NCI-H2171 (cell line): Measurements from ENCODE around the gene APLP1.
"Not testable (repeated sequence)": the region's sequence is repeated elsewhere in the genome, so short reads cannot be mapped to it uniquely, and the experiment has no call there.

Experiments used
- DNase-seq: peaks from one replicate; lab custom pipeline; 2025; lab: John Stamatoyannopoulos, UW

APLP1 gene

GRCh38 chr19:35904311-35905068, 36.1 kb downstream of the APLP1 start:
- DNase-seq: no peak

- no peak for DNase-seq
Measured at GRCh38 chr19:35905178-35905727, 36.9 kb downstream of the APLP1 start.

GRCh38 chr19:35907377-35907745, 39.0 kb downstream of the APLP1 start:
- no peak for DNase-seq

DNA sequence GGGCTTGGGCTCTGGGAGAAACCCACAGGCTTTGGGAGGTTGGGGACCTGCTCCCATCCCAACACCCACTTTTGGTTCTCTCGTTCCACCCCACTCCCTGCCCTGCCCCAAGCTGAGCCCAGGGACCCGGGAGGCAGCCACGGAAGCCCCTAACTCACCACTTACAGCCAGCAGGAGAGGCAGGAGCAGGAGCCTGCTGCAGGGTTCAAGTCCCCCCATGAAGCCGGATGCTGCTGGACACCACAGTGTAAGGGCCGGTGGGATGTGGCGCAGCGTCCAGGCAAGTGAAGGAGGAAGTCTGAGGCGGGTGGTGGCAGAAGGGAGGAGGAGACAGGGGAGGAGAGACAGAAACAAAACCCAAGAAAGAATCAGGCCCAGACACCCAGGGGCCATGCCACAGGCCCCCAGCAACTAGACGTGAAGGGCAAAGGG, 39.7 kb downstream of the APLP1 start, which contains the start of gene TYROBP:
TSS of gene TYROBP (minus strand) at position 286 of the 432 bp plus-strand sequence. CDS start at position 219, 67 bp downstream.
- no peak for DNase-seq

- DNase-seq: no peak
Measured at GRCh38 chr19:35908973-35909683, 40.8 kb downstream of the APLP1 start.

- no peak for DNase-seq
Measured at GRCh38 chr19:35909684-35910035, 41.3 kb downstream of the APLP1 start.

DNA sequence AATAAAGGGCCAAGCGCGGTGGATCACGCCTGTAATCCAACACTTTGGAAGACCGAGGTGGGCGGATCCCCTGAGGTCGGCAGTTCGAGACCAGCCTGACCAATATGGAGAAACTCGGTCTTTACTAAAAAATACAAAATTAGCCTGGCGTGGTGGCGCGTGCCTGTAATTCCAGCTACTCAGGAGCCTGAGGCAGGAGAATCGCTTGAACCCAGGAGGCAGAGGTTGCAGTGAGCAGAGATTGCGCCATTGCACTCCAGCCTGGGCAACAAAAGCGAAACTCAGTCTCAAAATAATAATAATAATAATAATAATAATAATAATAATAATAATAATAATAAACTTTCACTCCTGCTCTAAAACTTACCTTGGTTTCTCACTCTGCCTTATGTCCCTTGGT, 42.0 kb downstream of the APLP1 start:
- not testable (repeated sequence) for DNase-seq

DNA sequence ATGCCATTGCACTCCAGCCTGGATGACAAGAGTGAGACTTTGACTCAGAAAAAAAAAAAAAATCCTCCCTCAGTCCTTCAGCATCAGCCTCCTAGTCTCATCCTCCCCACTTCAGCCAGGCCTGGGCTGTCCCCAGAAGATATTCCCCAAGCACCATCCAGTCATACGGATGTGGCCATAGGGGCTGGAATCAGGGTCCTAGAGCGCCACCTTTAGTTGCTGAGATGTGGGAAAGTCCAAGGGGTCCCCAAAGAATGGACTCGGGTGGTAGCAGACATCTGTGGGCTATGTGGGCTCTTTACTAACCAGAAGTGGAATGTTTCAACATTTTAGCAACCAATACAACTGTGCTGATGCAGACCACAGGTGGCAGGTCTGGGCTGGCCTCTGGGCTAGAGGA, 42.8 kb downstream of the APLP1 start:
- DNase-seq: no peak

- DNase-seq: no peak
Measured at GRCh38 chr19:35911790-35912189, 43.4 kb downstream of the APLP1 start.

- DNase-seq: no peak
Measured at GRCh38 chr19:35913589-35913988, 45.2 kb downstream of the APLP1 start.

DNA sequence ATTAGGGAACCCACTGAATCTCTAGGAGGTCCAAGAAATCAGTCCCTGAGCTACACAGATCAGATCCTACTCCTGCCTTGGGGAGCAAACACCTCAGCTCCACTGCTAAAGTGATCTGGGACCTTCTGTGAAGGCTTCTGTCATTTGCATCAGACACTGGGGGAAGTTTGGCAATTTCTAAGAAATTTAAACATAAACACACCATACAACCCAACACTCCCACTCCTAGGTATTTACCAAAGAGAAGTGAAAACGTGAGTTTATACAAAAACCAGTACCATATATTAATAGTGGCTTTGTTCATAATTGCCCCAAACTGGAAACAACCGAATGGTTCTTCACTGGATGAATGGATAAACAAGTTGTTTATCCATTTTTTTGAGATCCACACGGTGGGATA, 47.1 kb downstream of the APLP1 start:
- no peak for DNase-seq

GRCh38 chr19:35919306-35919705, 50.9 kb downstream of the APLP1 start:
- no peak for DNase-seq

- no peak for DNase-seq
Measured at GRCh38 chr19:35921012-35921411, 52.6 kb downstream of the APLP1 start.

GRCh38 chr19:35925501-35925900, 57.1 kb downstream of the APLP1 start:
- no peak for DNase-seq

DNA sequence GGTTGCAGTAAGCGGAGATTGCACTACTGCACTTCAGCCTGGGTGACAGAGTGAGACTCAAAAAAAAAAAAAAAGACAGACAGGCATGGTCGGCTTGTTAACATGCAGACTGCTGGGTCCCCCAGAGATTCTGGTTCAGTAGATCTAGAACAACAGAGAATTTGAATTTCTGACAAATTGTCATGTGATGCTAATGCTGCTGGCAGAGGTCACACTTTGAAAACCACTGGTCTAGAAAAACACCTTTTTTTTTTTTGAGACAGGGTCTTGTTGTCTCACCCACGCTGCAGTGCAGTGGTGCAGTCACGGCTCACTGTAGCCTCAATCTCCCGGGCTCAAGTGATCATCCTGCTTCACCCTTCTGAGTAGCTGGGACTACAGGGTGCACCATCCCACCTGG, 60.1 kb downstream of the APLP1 start:
- no peak for DNase-seq
